GM18498 (cell line): ENCODE data around the gene GABARAP.
A peak's percentile ranks its signal among the peaks of the same experiment; 100 is the strongest.

Experiments
- ATAC-seq: cut with Tn5 transposase; IDR thresholded peaks from one replicate; pipeline ENCODE4 v1.9.1; 2021; ENCODE audit warnings: mild to moderate bottlenecking, moderate library complexity; ENCODE audit not compliant: unreplicated experiment

Gene GABARAP

DNA sequence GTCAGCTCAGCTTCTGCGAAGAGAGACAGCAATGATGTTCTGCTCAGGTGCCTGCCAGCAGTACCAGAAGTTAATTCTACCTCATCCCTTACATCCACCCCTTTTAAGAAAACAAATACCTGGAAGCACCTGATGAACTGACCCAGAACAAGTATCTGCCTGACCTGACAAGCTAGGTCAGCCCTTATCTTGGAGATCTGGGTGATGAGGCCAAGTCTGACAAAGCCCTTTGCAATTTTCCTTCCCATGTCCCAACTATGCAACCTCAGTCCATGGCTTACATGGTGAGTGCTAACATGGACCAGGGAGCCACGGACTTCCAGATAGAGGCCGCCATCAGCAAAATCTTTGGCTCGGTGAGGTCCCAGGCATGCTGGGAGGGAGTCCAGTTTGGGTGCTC lies 18.9 kb downstream of the GABARAP start:
- ATAC-seq, result no peak

DNA sequence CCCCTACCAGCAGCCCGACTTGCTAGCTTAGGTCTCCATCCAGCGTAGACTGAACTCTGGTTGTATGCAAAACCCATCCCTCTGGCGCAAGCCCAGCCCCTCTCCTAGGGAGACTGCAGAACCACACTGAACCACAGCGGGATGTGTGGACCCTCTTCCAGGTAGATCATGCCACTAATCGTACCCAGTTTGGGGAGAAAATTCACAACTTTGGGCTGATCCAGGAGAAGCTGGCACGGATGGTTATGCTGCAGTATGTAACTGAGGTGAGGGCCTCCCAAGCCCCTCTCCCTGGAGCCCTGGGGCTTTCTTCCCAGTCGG lies 19.3 kb downstream of the GABARAP start:
- ATAC-seq, result no peak

- no peak for ATAC-seq
Measured at GRCh38 chr17:7222093-7222971, 19.9 kb downstream of the GABARAP start.

- no peak for ATAC-seq
Measured at GRCh38 chr17:7221278-7222092, 20.8 kb downstream of the GABARAP start.

DNA sequence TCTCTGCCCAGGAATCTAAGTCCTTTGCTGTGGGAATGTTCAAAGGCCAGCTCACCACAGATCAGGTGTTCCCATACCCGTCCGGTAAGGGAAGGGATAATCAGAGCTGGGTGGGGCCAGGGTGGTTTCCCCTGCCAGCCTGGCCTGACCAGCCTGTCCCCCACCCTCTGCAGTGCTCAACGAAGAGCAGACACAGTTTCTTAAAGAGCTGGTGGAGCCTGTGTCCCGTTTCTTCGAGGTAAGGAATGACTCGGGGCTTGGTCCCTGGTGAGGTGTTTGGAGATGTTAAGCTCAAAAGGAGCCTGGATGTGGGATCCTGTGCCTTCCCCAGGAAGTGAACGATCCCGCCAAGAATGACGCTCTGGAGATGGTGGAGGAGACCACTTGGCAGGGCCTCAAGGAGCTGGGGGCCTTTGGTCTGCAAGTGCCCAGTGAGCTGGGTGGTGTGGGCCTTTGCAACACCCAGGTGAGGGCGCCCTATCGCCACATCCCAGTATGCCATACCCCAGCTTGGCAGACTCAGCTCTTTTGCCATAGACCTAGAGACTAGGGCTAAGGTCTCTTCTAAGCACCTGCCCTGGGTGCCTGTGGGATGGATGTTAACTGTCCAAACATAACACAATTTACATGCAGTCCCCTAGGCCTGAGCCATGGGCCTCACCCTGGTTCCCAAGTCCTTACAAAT lies 21.5 kb downstream of the GABARAP start:
- no peak for ATAC-seq

DNA sequence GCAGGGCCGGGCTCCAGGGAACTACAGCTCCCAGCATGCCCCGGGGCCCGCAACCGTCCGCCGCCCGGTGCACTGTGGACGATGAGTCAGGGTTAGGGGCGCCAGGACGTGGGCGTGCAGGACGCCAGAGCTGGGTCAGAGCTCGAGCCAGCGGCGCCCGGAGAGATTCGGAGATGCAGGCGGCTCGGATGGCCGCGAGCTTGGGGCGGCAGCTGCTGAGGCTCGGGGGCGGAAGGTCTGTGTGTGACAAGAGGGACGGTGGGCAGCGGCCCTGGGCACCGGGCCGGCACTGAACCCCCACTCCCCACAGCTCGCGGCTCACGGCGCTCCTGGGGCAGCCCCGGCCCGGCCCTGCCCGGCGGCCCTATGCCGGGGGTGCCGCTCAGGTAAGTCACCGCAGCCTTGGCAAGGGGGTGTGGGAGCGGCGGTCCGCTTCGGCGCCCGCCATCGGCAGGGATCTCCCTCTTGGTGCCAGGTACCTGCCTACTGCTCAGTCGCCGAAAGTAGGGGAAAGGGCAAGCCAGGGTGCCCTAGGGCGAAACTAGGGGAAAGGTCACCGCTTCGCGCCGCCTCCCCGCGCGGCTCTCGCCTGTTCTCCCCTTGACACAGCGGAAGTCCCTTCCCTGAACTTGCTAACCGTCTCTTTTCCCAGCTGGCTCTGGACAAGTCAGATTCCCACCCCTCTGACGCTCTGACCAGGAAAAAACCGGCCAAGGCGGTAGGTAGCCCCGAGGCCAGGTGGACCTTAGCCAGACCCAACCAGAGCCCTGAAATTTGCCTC lies 22.2 kb downstream of the GABARAP start, which contains the start of the genes ACADVL and DLG4:
ACADVL (plus strand) TSS at position 127 of the 781 bp plus-strand sequence; CDS start at position 174, 47 bp downstream.
DLG4 (minus strand) TSS at position 25 of the 781 bp plus-strand sequence.
- peak; percentile 53 for ATAC-seq

DNA sequence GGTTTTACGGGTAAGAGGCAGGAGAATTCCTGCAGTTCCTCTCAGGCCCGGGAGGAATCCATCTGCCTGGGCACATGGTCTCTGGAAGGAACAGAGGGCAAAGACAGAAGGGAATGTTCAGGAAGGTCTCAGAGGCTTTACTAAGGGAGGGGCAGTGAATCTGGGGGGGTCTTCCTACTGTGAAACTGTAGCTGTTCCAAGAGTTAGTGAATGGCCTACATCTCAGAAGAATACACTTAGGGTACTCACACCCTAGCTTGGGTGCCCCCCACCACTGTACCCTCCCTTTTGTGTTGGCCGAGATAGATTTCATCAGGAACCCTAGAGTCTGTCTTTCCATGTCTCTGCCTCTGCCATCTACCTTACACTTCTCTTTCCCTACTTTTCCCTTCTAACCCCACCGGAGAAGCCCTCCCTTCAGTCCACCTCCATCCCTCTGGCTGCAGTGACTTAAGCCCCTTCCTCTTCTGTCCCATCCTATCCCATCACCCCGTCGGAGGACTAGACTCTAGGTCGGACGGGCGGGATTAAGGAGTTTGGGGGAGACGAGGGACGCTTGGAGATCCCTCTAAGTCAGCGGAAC lies 22.9 kb downstream of the GABARAP start:
- ATAC-seq, result no peak

DNA sequence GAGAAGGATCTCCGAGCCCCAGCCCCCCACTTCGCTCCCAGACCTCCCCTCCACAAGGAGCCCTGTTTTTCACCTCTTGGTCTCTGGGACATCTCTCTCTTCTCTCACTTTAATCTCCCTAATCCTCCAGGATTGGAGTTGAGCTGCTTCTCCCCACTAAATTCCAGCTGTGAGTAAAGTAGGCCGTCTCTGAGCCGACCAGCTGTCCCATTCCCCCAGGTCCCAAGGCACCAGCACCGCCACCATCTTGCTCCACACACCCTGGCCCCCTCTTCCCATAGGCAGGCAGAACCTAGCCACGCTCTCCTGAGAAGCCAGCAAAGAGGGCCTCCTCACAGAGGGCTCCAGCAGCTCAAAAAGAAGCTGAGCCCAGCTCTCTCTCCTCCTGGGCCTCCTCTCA lies 23.5 kb downstream of the GABARAP start:
- ATAC-seq, result no peak

DNA sequence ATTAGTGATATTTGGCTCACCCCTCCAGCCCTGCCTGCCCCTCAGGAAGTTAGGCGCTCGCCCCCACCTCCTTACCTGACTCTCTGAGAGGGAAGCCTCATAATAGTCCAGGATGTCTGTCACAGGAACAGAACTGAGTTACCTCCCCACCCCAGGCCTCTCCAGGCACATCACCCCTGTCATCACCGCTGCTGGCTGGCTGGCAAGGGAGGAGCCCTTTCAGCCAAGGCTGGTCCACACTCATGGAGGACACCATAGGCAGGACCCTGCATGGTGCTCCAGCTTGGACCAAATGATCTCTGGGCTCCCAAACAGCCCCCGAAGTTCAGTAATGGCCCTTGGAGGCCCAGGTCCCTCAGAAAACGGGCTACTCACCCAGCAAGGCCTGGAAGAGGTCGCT lies 24.1 kb downstream of the GABARAP start:
- ATAC-seq, result no peak

- no peak for ATAC-seq
Measured at GRCh38 chr17:7217113-7217987, 24.9 kb downstream of the GABARAP start.

- ATAC-seq, result no peak
Measured at GRCh38 chr17:7216242-7217112, 25.8 kb downstream of the GABARAP start.

DNA sequence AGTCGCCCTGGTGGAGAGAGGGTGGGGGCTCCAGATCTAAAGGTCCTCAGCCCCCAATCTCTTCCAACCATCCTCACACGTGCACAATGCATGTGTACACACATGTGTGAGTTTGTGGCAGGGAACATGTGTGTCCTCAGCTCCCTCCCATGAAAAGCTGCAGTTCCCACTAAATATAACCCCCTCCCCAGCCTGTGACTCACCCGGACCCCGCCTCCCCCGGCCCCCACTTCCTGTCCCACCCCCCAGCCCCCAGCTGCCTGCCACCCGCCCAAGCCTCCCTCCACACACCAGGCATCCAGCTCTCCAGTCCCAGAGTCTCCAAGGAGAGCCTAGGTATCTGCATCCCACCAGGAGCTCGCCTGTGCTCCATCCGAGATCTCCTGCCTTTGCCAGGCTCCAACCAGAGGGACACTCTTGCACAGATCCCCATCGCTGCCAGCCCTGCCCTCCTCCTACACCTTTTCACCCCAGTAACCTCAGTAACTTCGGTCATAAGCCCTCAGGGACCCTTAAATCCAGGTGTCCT lies 26.5 kb downstream of the GABARAP start:
- no peak for ATAC-seq

DNA sequence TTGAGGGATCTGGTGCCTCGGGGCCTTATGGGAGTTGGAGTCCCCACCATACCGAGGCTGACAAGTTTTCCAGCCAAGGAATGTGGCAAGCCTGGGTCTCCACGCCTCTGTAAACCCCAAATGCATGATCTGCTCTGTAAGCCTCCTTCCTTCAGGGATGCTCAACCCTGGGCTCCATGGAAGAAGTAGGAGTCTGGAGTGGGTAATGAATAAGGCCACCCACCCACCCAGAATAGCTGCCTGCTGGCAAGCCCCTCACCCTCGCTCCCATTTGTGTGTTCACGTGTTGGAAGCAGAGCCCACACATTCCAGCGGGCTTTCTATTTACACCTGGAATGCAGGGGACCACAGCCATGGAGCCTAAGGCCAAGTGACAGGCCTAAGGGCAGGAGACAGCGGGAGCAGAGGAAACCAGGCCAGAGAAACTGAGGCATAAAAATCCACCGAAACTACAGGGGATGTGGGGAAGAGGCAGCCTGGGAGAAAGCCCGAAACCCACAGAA lies 27.1 kb downstream of the GABARAP start:
- ATAC-seq, result no peak

DNA sequence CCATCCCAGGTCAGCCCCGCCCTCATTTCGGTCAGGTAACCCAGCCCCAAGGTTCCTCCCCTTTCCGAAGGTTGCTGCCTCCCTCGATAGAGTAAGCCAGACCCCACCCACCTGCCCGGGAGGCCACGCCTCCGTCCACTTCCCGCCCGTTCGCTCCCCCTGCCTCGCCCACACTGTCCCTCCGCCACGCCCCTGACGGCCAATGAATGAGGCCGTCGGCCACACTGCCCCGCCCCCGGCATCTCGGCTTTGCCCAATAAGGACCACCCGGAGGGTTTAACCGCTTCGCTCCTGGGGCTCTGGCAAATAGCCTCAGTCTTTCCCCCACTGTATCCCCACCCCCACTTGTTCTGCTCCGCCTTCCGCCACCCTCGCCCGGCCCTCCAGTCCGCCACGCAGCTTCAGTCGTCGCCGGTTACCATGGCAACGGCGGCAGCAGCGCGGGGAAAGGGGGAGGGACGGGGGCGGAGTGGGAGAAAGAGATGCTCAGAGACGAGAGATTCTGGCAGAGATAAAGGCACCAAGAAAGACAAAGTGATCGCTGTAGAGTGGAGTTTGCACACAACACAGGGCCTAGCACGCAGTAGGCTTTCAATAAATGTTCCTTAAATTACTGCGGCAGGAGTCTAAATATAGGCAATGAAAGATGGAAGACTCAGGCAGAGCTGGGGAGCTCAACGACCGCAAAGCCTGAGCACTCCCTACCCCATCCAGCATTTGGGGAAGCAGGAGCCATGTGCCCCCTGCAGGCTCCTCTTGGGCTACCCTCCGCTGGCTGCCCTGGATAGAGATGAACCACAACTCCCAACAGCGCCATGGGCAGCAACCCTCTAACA lies 27.7 kb downstream of the GABARAP start:
- ATAC-seq, result peak; percentile 80

GRCh38 chr17:7213895-7214299 lies 28.4 kb downstream of the GABARAP start:
- ATAC-seq, result peak; percentile 5

GRCh38 chr17:7211491-7212273 lies 30.6 kb downstream of the GABARAP start:
- ATAC-seq, result no peak
